RWPE1 (cell line): ENCODE data around the gene CERS6.

Experiments
- CTCF ChIA-PET: fragments of 350-600 bp; sonication (Branson Sonifier 250); formaldehyde crosslinking; extraction: SDS; loops from one replicate; lab custom pipeline; 2021; lab: Yijun Ruan, JAX
- POLR2A ChIA-PET: fragments of 400-600 bp; formaldehyde crosslinking; extraction: SDS; loops from one replicate; lab custom pipeline; 2020; ENCODE audit warnings: antibody characterized with exemption; ENCODE audit not compliant: low non-redundant PET; lab: Yijun Ruan, JAX
- DNase-seq: peaks from one replicate; pipeline ENCODE4 v3.0.0; 2012; ENCODE audit warnings: low spot score
- H3K27ac ChIP-seq: fragments of 450-650 bp; 2 replicates; pipeline ENCODE4 v1.5.1; 2017
- CTCF ChIP-seq: fragments of 450-650 bp; conservative IDR thresholded peaks from 2 replicates; pipeline ENCODE4 v1.5.1; 2017; ENCODE audit warnings: low read depth, mild to moderate bottlenecking

CERS6 gene

GRCh38 chr2:168439536-168439935 is 16.5 kb upstream of the CERS6 start:
- CTCF ChIA-PET, result interaction anchor here (0.6 kb wide), 1 partner anchor 88 kb away, joined by 3 read pairs; no protein-coding TSS in a partner anchor
- POLR2A ChIA-PET, result no interaction called here
- no peak for DNase-seq
- no peak for TF ChIP-seq CTCF
- H3K27ac ChIP-seq, result no peak overlapping the region

- ChIA-PET CTCF (interaction anchor here (0.6 kb wide), 1 partner anchor 29 kb away, joined by 3 read pairs; no protein-coding TSS in a partner anchor), POLR2A (no interaction called here)
- TF ChIP-seq CTCF, result no peak
- H3K27ac ChIP-seq, result no peak overlapping the region
- no peak for DNase-seq
Observed at GRCh38 chr2:168441214-168441872, 14.7 kb upstream of the CERS6 start.

- no peak for TF ChIP-seq CTCF
- H3K27ac ChIP-seq, result no peak overlapping the region
- POLR2A ChIA-PET, result no interaction called here
- CTCF ChIA-PET, result no interaction called here
- DNase-seq, result no peak
Observed at GRCh38 chr2:168443818-168444217, 12.3 kb upstream of the CERS6 start.

GRCh38 chr2:168445960-168446359 is 10.1 kb upstream of the CERS6 start:
- ChIA-PET POLR2A (no interaction called here), CTCF (no interaction called here)
- no peak for TF ChIP-seq CTCF
- H3K27ac ChIP-seq, result no peak overlapping the region
- DNase-seq, result no peak

- ChIA-PET POLR2A (no interaction called here), CTCF (no interaction called here)
- no peak overlapping the region for H3K27ac ChIP-seq
- DNase-seq, result no peak
- no peak for TF ChIP-seq CTCF
Observed at GRCh38 chr2:168448980-168449379, 7.1 kb upstream of the CERS6 start.

GRCh38 chr2:168449419-168449818 is 6.7 kb upstream of the CERS6 start:
- no peak for TF ChIP-seq CTCF
- no peak for DNase-seq
- POLR2A ChIA-PET, result no interaction called here
- CTCF ChIA-PET, result no interaction called here
- H3K27ac ChIP-seq, result no peak overlapping the region
